ENCODE data around the gene DEAF1. TPM values are rescaled to one million over a fixed set of nuclear protein-coding genes. Genes with fewer than 3 reads are reported as not detected.
A peak's percentile ranks its signal among the peaks of the same experiment; 100 is the strongest.

Gene DEAF1
- total RNA-seq, 2 experiments from 2014 or later, result 68.4 to 79.6 TPM

- ChIA-PET POLR2A (interaction anchor here (0.6 to 1.8 kb wide), 7 partner anchors 13 to 112 kb away, joined by 3 to 8 read pairs (median 3); partner anchors contain the start of gene PHRF1), CTCF (interaction anchor here (2.0 kb wide), 1 partner anchor 60 kb away, joined by 5 read pairs; no protein-coding TSS in a partner anchor)
- TF ChIP-seq, protein P1, sequence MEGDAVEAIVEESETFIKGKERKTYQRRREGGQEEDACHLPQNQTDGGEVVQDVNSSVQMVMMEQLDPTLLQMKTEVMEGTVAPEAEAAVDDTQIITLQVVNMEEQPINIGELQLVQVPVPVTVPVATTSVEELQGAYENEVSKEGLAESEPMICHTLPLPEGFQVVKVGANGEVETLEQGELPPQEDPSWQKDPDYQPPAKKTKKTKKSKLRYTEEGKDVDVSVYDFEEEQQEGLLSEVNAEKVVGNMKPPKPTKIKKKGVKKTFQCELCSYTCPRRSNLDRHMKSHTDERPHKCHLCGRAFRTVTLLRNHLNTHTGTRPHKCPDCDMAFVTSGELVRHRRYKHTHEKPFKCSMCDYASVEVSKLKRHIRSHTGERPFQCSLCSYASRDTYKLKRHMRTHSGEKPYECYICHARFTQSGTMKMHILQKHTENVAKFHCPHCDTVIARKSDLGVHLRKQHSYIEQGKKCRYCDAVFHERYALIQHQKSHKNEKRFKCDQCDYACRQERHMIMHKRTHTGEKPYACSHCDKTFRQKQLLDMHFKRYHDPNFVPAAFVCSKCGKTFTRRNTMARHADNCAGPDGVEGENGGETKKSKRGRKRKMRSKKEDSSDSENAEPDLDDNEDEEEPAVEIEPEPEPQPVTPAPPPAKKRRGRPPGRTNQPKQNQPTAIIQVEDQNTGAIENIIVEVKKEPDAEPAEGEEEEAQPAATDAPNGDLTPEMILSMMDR (IDR thresholded peaks at IDR 0.05), result no peak
- Histone ChIP-seq H3K27me3 (ENCODE audit: control insufficient read depth in 1 of 2, insufficient read depth in 2 of 2, low read length in 2 of 2) (no peaks in the 10 kb centered on the region), H3K9me3 (ENCODE audit: control insufficient read depth in 1 of 2, insufficient read depth in 1 of 2, low read length in 2 of 2) (peaks cover 0 to 3% of the 10 kb centered on the region in 2 experiments), H3K4me1 (ENCODE audit: insufficient read depth, low read length) (peaks cover 34% of the 10 kb centered on the region), H3K27ac (ENCODE audit: low read depth in 1 of 2, low read length in 2 of 2) (peak overlapping the region; percentile 72 to 83), H3K4me3 (ENCODE audit: low read length) (peak overlapping the region; percentile 10), H3K36me3 (ENCODE audit: insufficient read depth, low read length) (peaks cover 51% of the 10 kb centered on the region)
- intact Hi-C loops (cut with DNase I, micrococcal nuclease), result loop anchor here in 1 of 2 experiments (5.0 kb wide), 1 partner anchor 78 kb away; no protein-coding TSS in a partner anchor
- peak overlapping the region; percentile 80 for H3K4me3 Mint-ChIP-seq
- H3K4me1 Mint-ChIP-seq (ENCODE audit: low read depth), result peaks cover 16% of the 10 kb centered on the region
- H3K36me3 Mint-ChIP-seq (ENCODE audit: low read depth), result peaks cover 30% of the 10 kb centered on the region
- DNase-seq (no peak), ATAC-seq (ENCODE audit: poor library complexity) (no peak)
- H3K27ac Mint-ChIP-seq, result peak overlapping the region; percentile 80
- no peaks in the 10 kb centered on the region for H3K9me3 Mint-ChIP-seq
- no peaks in the 10 kb centered on the region for H3K27me3 Mint-ChIP-seq
These were observed 80.9 kb downstream of the DEAF1 start for GRCh38 chr11:614021-614622.

DNA sequence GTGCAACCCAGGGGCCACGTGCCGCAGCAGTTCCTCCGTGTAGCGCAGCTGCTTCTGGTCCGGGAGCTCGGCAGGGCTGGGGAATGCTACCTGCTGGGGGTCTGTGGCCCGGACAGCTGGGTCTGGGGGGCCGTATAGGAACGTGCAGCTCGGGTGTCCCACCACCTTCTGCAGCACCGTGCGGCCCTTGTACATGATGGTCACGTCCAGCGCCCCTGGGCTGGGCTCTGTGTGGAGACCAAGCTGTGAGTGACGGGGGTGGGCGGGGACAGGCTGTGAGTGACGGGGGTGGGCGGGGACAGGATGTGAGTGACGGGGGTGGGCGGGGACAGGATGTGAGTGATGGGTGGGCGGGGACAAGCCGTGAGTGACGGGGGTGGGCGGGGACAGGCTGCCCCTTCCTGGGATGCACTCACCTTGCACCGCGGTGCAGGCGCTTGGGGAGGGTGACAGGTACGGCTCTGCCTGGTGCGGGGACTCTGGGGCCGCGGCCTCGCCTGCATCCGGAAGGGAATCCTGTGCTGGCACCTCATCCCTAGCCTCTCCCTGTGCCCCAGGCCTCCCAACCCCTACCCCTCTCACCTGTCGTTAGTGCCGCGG is 81.6 kb downstream of the DEAF1 start:
- intact Hi-C loops (cut with DNase I, micrococcal nuclease), result loop anchor here in 1 of 2 experiments (2.0 to 5.0 kb wide), 2 partner anchors 55 to 79 kb away; no protein-coding TSS in a partner anchor
- Mint-ChIP-seq H3K27ac (peak overlapping the region; percentile 80), H3K4me1 (ENCODE audit: low read depth) (peaks cover 16% of the 10 kb centered on the region), H3K9me3 (no peaks in the 10 kb centered on the region), H3K36me3 (ENCODE audit: low read depth) (peaks cover 33% of the 10 kb centered on the region), H3K27me3 (no peaks in the 10 kb centered on the region), H3K4me3 (peak overlapping the region; percentile 20)
- peaks cover 0 to 3% of the 10 kb centered on the region in 2 experiments for H3K9me3 ChIP-seq (ENCODE audit: control insufficient read depth in 1 of 2, insufficient read depth in 1 of 2, low read length in 2 of 2)
- H3K4me3 ChIP-seq (ENCODE audit: low read length), result peak overlapping the region; percentile 10
- DNase-seq, result peak; percentile 66 to 96 (median 83)
- H3K4me1 ChIP-seq (ENCODE audit: insufficient read depth, low read length), result peaks cover 34% of the 10 kb centered on the region
- ATAC-seq (ENCODE audit: poor library complexity), result peak; percentile 62
- H3K27me3 ChIP-seq (ENCODE audit: control insufficient read depth in 1 of 2, insufficient read depth in 2 of 2, low read length in 2 of 2), result no peaks in the 10 kb centered on the region
- ChIA-PET POLR2A (interaction anchor here (0.6 to 1.8 kb wide), 6 partner anchors 12 to 112 kb away, joined by 3 to 8 read pairs (median 4); partner anchors contain the start of gene PHRF1), CTCF (interaction anchor here (2.0 kb wide), 1 partner anchor 59 kb away, joined by 5 read pairs; no protein-coding TSS in a partner anchor)
- TF ChIP-seq, protein P1 (IDR thresholded peaks at IDR 0.05), result no peak
- peak overlapping the region; percentile 82 to 83 for H3K27ac ChIP-seq (ENCODE audit: low read depth in 1 of 2, low read length in 2 of 2)
- H3K36me3 ChIP-seq (ENCODE audit: insufficient read depth, low read length), result peaks cover 58% of the 10 kb centered on the region

DNA sequence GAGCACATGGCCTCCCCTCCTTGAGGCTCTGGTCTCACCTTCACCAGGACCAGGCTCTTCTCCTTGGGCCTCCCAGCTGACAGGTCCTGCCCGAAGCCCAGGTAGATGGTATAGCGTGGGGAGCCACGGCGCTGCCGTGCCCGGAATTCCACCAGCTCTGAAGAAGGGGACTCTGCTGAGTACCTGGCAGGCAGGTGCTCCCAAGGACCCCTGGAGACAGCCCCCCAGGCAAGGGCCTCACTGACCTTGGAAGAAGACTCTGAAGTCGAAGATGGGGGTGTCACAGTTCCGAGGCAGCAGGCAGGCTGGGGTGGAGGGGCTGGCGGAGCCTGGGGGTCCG is 82.1 kb downstream of the DEAF1 start:
- H3K4me1 ChIP-seq (ENCODE audit: insufficient read depth, low read length), result peaks cover 34% of the 10 kb centered on the region
- Mint-ChIP-seq H3K9me3 (no peaks in the 10 kb centered on the region), H3K27ac (peak overlapping the region; percentile 74), H3K4me1 (ENCODE audit: low read depth) (peaks cover 16% of the 10 kb centered on the region), H3K36me3 (ENCODE audit: low read depth) (peaks cover 36% of the 10 kb centered on the region), H3K27me3 (no peaks in the 10 kb centered on the region), H3K4me3 (no peak overlapping the region)
- ChIA-PET CTCF (interaction anchor here (2.0 kb wide), 1 partner anchor 58 kb away, joined by 5 read pairs; no protein-coding TSS in a partner anchor), POLR2A (no interaction called here)
- ATAC-seq (ENCODE audit: poor library complexity), result no peak
- TF ChIP-seq, protein P1 (IDR thresholded peaks at IDR 0.05), result no peak
- H3K36me3 ChIP-seq (ENCODE audit: insufficient read depth, low read length), result peaks cover 63% of the 10 kb centered on the region
- DNase-seq, result no peak
- H3K27ac ChIP-seq (ENCODE audit: low read depth in 1 of 2, low read length in 2 of 2), result peak overlapping the region; percentile 75 to 82
- H3K27me3 ChIP-seq (ENCODE audit: control insufficient read depth in 1 of 2, insufficient read depth in 2 of 2, low read length in 2 of 2), result no peaks in the 10 kb centered on the region
- intact Hi-C loops (cut with DNase I, micrococcal nuclease), result loop anchor here in 1 of 2 experiments (2.0 to 5.0 kb wide), 2 partner anchors 54 to 79 kb away; no protein-coding TSS in a partner anchor
- peaks cover 0 to 3% of the 10 kb centered on the region in 2 experiments for H3K9me3 ChIP-seq (ENCODE audit: control insufficient read depth in 1 of 2, insufficient read depth in 1 of 2, low read length in 2 of 2)
- H3K4me3 ChIP-seq (ENCODE audit: low read length), result no peak overlapping the region

All from CD4-positive, alpha-beta T cell (primary cell).